Left renal pelvis (tissue), 4 donors: ENCODE measurements around the gene SND1. TPM values are rescaled to one million over a fixed set of nuclear protein-coding genes. Genes with fewer than 3 reads are reported as not detected.
"Not testable (repeated sequence)": the region's sequence is repeated elsewhere in the genome, so short reads cannot be mapped to it uniquely, and the experiment has no call there.

Experiments used
- DNase-seq, 4 donors: peaks; one replicate each; pipeline ENCODE4 v3.0.0-alpha.2; 2013; ENCODE audit warnings: low read depth in 4 of 4, low spot score in 3 of 4
- polyA plus RNA-seq, 4 donors: library from polyadenylated mRNA; unstranded; fragments of 120-200 nt; gene quantifications; one replicate each; pipeline ENCODE4 v1.2.1, GENCODE V29; 2013; ENCODE audit not compliant: insufficient read length in 4 of 4

The SND1 gene
- polyA plus RNA-seq, 4 donors, result 129 to 161 (median 145) TPM

GRCh38 chr7:127900732-127901685, 249.0 kb downstream of the SND1 start:
- no peak for DNase-seq

DNA sequence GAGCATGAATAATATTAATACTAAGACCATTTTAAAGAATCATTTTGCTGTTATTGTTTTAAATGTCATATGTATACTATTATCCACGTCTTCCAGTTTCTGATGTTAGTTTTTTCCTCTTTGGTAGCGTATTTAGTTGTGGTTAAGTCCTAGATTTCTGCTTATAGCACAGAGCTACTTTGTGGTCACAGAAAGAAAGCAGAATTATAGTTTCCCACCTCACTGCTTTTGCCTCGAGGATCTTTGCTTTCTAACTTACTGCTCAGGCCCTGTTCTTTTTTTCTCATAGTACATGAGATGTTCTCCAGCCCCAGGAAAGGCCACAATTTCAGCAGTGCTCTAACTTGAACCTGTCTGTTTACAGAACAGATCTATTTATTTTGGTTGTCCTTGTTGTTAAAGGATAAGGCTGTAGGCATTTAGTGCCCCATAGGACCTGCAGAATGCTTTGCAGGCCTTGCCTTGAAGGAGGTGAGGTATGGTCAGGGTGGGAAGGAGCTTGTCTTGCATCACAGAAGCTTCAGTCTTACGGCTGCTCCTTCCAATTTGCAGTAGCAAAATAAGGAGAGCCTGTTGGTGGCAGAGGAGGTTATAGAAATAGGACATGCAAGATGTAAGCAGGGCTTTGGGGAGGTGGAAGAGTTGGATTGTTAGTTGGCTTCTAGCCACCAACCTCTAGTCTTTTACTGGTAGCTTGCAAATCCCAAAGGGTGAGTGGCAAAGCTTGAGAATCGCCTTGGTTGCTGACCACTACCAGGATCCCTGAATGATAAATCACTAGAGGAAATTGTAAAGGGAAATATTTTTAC, 250.1 kb downstream of the SND1 start:
- DNase-seq, result no peak

GRCh38 chr7:127902753-127903152, 250.8 kb downstream of the SND1 start:
- DNase-seq, result not testable (repeated sequence)

DNA sequence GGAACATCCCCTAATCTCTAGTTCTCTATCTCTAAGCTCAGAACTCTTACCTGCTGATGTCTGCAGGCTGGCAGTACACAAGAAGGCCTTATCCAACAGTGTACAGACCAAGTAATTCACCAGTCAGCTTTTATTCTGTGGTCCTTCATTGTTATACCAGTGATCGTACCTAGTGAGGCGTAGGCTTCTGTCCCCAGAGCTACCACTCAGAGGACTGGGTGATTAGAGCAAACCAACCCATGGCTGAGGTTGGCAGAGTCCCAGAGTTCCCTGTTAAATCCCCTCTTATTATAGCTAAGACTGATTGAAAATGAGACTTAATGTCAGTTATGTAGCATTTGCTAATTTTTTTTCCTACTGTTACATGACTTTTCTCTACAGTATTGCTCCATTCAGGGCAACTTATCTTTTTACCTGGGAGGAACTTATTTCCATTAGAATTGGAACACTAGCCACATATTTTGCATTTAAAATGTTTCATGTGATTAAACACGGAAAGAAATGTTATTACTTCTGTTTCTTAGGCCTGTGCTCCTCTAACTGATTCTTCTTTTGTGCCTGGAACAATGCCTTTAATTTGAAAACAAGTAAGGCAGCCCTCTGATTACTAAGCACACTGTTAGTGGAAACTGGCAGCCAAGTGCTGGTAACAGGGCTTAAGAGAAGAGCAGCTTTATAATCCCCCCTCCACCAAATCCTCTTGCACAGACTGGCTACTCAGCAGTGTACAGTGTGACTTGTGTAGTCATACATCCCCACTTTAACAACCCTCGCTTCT, 252.1 kb downstream of the SND1 start:
- DNase-seq, result no peak

DNA sequence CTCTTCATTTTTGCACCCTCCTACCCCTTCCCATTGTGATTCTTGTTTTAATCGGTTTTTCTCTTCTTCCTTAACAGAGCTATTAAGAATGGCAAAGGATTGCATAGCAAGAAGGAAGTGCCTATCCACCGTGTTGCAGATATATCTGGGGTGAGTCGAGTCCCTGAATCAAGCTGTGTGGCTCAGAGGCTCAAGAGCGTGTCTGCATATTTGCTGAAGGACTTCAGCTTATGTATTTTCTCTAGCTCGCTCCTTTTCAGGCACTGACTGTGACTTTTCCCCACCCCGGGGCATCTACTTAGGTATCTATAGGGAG, 252.6 kb downstream of the SND1 start:
- no peak for DNase-seq

GRCh38 chr7:127905021-127905420, 253.0 kb downstream of the SND1 start:
- DNase-seq, result no peak

DNA sequence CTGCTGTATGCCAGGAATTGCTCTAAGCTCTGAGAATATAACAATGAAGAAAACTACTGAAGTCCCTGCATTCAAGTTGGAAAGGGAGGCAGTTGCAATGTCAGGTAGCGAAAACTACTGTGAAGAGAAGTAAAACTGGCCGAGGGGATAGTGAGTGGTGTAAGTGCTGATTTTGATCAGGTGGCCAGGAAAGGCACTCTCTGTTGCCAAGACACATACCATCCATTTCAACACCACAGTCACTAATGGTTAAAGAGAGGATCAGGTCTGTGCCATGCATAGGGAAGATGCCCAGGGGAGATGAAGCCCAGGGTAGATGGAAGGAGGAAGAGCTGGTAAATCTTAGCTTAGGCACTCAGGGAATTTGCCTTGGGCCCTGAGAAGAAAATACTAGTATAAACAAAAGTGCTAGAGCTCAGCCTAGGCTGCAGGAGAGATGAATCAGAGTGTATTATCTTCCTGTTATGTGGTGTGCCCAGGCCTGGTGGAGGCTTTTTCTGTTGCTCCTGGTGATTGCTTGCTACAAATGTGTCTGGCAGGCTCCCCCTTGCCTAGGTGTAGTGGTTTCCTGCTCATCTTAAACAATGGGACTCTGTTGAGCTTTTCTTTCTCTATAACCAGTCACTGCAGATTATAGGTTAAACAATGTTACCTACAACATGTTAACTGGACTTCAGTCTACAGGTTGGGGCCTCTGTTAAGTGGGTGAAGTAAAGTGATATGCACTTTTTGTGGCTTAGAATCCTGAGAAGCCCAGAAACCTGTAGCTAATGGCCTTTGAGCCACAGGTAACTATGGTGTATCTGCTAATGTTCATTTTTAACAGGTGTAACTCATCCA, 253.7 kb downstream of the SND1 start:
- no peak for DNase-seq

- DNase-seq, result no peak
Measured at GRCh38 chr7:127907110-127908040, 255.4 kb downstream of the SND1 start.

DNA sequence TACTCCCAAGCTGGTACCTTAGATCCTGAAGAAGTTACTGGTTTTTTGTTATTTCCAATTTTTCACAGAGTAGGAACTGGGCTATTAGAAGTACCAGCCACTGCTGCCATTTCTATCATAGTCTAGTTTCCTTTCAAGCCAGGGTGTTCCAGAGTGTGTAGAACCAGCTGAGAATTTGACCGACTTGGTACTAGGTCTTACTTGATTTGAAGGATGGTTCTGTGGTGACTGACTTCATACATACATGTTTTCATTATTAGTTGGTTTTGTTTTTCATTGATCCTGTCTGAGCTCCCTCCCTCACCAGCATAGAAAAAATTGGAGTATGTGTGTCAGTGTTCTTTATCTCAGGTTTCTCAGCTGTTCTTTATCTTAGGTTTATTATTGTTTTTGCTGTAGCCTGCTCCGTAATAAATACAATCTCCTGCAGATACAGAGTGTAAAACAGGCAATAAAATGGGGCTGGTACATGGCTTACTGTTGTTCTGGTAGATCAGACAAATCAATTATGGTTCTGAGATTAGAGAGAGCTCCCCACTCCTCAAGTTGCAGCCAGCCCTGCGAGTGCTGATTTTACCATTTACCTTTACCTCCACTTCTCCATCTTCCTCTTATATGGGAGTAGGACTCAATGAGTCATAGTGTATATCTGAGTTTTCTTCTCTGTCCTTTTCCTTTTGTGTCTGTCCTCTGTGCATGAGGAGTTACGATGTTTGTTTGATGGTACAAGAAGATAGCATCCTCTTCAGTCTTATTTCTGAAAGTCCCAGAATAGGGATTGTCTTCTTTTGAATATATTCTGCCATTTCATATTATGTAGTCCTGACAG, 256.6 kb downstream of the SND1 start:
- DNase-seq, result no peak

DNA sequence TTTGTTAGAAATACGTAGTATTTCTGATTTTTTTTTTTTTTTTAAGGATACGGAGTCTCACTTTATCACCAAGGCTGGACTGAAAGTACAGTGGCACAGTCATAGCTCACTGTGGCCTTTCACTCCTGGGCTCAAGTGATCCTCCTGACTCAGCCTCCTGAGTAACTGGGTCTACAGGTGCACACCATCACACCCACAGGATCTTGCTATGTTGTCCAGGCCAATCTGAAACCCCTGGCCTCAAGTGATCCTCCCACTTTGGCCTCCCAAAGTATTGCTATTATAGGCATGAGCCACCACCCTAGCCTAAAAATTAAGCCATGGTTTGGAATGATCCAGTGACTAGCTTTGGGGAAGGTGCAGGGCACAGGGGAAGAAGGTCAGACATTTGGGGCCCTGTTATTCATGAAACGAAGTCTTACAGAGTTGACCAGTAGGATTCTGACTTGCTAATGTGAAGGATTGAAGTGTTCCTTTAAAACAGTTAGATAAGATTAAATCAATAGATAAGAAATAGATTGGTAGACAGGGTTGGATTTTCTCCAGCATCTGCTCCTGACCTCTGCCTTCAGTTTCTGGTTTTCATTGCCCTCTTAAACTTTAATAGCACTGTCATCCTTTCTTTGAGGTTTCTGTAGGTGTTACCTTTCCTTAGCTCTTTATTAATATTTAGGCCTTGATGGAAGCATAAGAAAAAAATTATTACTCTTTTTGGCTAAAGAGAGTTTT, 257.6 kb downstream of the SND1 start:
- DNase-seq, result no peak

DNA sequence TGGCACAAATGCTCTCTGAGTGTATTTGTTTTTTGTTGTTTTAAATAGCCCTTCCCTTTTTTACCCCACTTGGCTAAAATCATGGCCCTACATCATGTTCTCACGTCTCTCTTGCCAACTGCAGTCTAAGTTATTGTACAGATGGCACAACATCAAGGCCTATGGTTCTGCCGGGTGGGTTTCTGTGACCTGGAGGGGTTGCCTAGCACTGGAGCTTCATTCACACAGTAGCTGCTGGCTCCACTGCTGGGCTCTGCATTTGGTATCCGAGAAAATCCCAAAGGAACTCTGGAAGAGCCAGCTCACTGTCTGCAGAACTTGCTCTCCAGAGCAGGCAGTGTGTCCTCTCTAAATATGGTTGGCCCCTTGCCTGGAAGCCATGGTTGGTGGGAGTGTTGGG, 258.7 kb downstream of the SND1 start:
- no peak for DNase-seq

DNA sequence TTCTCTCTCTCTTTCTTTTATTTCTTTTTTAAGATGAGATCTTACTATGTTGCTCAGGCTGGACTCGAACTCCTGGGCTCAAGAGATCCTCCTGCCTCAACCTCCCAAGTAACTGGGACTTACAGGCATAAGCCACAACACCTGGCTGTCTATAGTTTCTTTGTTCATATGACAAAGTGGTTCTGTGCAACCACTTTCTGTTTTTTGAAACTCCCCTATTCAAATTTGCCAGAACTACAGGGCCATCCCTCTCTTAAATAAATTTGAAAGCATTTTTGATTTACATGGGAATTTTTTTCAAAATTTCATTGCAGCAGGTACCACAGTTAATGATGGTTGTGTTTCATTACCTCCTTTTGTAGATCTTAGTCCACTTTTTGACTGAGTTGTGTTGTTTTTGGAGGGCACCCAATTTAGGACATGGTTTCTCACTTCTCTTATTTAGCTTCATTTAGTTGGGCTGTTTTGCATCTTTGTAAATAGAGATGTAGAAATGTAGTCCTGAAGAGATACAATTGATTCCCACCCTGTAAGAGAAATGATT, 260.0 kb downstream of the SND1 start:
- DNase-seq, result no peak

DNA sequence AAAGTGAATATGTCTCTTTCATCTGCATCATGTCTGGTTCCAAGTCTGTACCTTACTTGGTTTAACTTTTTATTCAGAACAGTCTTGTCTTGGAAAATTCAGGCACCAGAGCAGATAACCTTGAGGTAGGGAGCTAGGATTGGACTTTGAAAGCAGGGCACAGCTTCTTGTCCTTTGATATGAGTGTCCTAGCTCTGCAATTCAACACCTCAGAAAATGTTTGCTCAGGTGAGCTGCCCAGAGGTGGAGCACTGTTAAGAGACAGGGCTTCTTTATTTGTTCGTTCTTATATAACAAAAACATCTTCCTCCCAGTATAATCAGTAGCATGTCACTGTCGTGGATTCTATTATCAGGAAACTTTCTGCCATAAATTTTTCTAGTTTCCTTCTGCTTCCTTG, 260.9 kb downstream of the SND1 start:
- no peak for DNase-seq

DNA sequence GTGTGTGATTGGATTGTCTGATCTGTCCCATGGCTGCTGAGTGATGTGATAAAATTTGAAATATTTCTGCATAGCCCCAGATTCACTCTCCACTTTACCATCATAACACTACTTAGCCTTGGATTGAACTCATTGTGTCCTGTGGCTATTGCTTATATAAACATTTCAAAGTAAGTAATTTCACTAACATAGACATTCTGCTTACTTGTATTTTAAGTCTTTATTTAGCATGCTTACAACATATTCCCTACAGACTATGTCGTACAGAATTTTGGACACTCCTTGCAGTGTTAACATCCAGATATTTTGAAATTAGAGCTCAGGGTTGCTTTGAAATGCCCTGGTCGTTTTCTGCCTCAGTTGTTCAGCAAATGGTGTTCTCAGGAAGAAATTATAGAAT, 261.7 kb downstream of the SND1 start:
- DNase-seq, result no peak

DNA sequence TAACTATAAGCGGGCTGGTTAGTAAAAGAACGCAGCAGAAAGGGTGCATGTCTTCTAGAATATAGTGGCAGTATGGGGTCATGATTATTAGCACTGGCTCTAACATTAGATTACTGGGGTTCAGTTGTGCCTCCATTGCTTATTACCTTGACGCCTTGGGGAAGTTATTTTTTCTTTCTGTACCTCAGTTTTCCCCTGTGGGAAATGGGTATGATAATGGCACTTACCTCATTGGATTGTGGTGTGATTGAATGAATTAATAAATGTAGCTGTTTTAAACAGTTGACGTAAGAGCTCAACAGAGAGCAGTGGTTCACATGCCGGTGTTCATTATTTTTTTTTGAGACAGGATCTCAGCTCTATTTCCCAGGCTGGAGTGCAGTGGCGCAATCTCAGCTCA, 262.7 kb downstream of the SND1 start:
- DNase-seq, result no peak

DNA sequence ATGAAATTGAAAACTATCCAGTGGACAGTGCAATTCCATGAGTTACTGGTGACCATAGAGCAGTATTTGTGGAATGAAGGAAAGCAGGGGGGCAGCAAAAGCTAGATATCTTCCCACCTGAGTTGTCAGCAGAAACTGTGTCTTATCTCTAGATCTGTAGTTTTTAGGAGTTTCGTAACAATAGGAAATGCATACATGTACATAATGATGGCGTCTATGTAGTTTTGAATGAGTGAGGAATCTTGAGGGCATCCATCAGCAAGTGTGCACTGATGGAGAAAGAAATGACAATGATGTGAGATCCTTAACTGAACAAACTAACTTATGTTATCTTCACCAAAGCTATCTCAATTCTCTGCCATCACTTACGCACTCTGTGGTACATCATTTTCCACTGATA, 264.7 kb downstream of the SND1 start:
- DNase-seq, result no peak

GRCh38 chr7:127918130-127918529, 266.1 kb downstream of the SND1 start:
- DNase-seq, result no peak
